Heart left ventricle (tissue), 16 donors: ENCODE measurements around the gene CARD10. TPM values are rescaled to one million over a fixed set of nuclear protein-coding genes. Genes with fewer than 3 reads are reported as not detected.

Source experiments
- ATAC-seq, 4 donors: fragments of 200-7000 bp; cut with Tn5 transposase; one replicate each; pipeline ENCODE4 v1.9.1; 2020 to 2022; ENCODE audit warnings: moderate library complexity in 4 of 4, mild to moderate bottlenecking in 3 of 4, moderate number of reproducible peaks in 1 of 4
- DNase-seq, 5 donors: peaks; one replicate each; pipeline ENCODE4 v3.0.0-alpha.2; 2020
- H3K27ac ChIP-seq, 12 donors: fragments of 200-600 bp; sonication (generic) in 4 of 12; one replicate each; pipeline versions ENCODE4 v1.5.0 to v1.8.0; 2016 to 2022; ENCODE audit warnings: mild to moderate bottlenecking in 2 of 12
- H3K27me3 ChIP-seq, 9 donors: fragments of 200-600 bp; sonication (generic) in 2 of 9; one replicate each; pipeline versions ENCODE4 v1.5.1 to v1.8.0; 2016 to 2022; ENCODE audit warnings: mild to moderate bottlenecking in 3 of 9
- H3K36me3 ChIP-seq, 9 donors: fragments of 200-600 bp; sonication (generic) in 2 of 9; one replicate each; pipeline versions ENCODE4 v1.5.0 to v1.8.0; 2018 to 2022; ENCODE audit warnings: mild to moderate bottlenecking in 2 of 9
- H3K4me1 ChIP-seq, 12 donors: fragments of 200-600 bp; sonication (generic) in 4 of 12; one replicate each; pipeline versions ENCODE4 v1.5.0 to v1.8.0; 2016 to 2022; ENCODE audit warnings: mild to moderate bottlenecking in 3 of 12
- H3K4me3 ChIP-seq, 12 donors: fragments of 200-600 bp; sonication (generic) in 4 of 12; one replicate each; pipeline versions ENCODE4 v1.5.0 to v1.8.0; 2017 to 2022; ENCODE audit warnings: mild to moderate bottlenecking in 9 of 12, moderate library complexity in 4 of 12
- H3K9me3 ChIP-seq, 12 donors: fragments of 200-600 bp; sonication (generic) in 4 of 12; one replicate each; pipeline versions ENCODE4 v1.5.0 to v1.8.0; 2016 to 2022; ENCODE audit warnings: mild to moderate bottlenecking in 1 of 12
- POLR2A ChIP-seq, 2 donors: fragments of 450-650 bp; IDR thresholded peaks; one replicate each; pipeline ENCODE4 v1.6.1; 2017; ENCODE audit warnings: antibody characterized with exemption in 2 of 2, mild to moderate bottlenecking in 2 of 2, moderate library complexity in 2 of 2
- WGBS, 4 donors: extraction: QIAGEN DNeasy Blood & Tissue Kit in 2 of 4; methylation state at CpG; one replicate each; pipeline versions ENCODE4 v1.1.5 to v1.1.7; 2013 to 2018; 5-methylcytosine and 5-hydroxymethylcytosine counted together
- intact Hi-C, 10 donors: fragments of 100-400 bp; cut with DNase I; formaldehyde crosslinking; loops; one replicate each; pipeline versions ENCODE4 v1.11.1 to v1.14.2; 2022
- polyA plus RNA-seq, 2 donors: library from polyadenylated mRNA; stranded (reverse); fragments of 200-250 nt; gene quantifications; one replicate each; pipeline ENCODE4 v1.2.3, GENCODE V29; 2013
- total RNA-seq, 9 donors: library from RNA; depleted of rRNA in 2 of 9; stranded (reverse); fragments of >200 nt in 2 of 9; fragmentation: NEBNext Ultra II Directional in 3 of 9; extraction: Animal tissue kit (Norgen Biotek cat#: 25700) in 3 of 9; gene quantifications; one replicate each; pipeline versions ENCODE4 v1.1.0 to v1.2.4, GENCODE V29; 2016 to 2023
- TF ChIP-seq, protein P1 (sequence below), 12 donors: fragments of 200-600 bp; sonication (generic) in 4 of 12; IDR thresholded peaks; one replicate each; pipeline versions ENCODE4 v1.5.0 to v1.8.0; 2018 to 2022; ENCODE audit warnings: antibody characterized with exemption in 12 of 12, mild to moderate bottlenecking in 5 of 12
- donor health status: ischemic (EF 13 %, LVEDD 7.1; RV severe dilation, severe dysfunction).
- donor health status: healthy with polysubstance abuse.
- donor health status: DM: no; HTN: yes; CAD: no.
- donor health status: DM: no; HTN: no; CAD: no.
- donor health status: ischemic (EF 25% LVEDD 6.9; RV normal size, moderate dysfunction).
- donor health status: ischemic (EF 25% LVEDD 5.7; RV mildly dilated, moderate dysfunction).
- donor health status: healthy.
- donor health status: DM: yes; HTN: yes; CAD: no.
- donor health status: ischemic (EF 35%, LVEDD 5.7; RV mildly dilated, moderate dysfunction).
- donor health status: nonischemic (EF 11% LVEDD 7.7; RV severe dilation, severe dysfunction).
- donor health status: DM: yes; HTN: yes; CAD: no.
- donor health status: PGD.
- donor health status: ischemic (EF 29% LVEDD 5.4; RV normal size, mild dysfunction).
- donor health status: nonischemic (EF 23%, LVEDD 6.1; RV moderate dilation, normal function).

The CARD10 gene
- total and polyA plus RNA-seq, 11 donors: 5.2 to 13.9 (median 8.1) TPM

DNA sequence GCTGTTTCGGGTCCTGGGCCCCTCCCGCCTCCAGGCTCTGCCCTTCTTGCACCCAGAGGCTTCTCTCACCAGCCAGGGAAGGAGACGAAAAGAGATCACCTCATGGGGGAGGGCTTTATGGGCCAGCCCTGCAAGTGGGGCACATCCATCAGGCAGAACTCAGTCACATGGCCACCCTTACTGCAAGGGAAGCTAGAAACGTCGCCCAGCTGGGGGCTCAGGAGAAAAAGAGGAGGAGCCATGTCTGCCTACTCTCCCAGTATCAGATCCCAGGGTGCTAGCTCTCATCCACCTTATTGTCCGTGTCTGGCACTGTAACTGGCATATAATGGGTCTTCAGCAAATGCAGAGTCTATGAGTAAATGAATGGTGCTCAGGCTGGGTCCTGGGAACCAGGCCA lies 57.3 kb downstream of the CARD10 start:
- intact Hi-C loops: no loop called here
- whole genome bisulfite sequencing, 4 donors: 43 to 54% (median 49%) methylated on average over 6 of the region's 6 CpGs
- H3K9me3 ChIP-seq: no peaks in the 10 kb centered on the region

DNA sequence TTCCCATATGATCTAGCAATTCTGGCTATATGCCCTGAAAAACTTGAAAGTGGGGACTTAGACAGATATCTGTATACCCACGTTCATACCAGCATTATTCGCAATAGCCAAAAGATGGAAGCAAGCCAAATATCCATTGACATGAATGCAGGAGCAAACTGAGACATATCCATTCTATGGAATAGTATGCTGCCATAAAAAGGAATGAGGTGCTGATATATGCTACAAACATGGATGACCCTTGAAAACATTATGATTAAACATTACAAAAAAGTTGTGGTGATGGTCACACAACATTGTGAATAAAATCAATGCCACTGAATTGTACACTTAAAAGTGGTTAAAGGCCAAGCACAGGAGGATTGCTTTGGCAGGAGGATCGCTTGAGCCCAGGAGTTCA lies 58.5 kb downstream of the CARD10 start:
- no peaks in the 10 kb centered on the region for H3K36me3 ChIP-seq
- DNase-seq: no peak
- TF ChIP-seq, protein P1, sequence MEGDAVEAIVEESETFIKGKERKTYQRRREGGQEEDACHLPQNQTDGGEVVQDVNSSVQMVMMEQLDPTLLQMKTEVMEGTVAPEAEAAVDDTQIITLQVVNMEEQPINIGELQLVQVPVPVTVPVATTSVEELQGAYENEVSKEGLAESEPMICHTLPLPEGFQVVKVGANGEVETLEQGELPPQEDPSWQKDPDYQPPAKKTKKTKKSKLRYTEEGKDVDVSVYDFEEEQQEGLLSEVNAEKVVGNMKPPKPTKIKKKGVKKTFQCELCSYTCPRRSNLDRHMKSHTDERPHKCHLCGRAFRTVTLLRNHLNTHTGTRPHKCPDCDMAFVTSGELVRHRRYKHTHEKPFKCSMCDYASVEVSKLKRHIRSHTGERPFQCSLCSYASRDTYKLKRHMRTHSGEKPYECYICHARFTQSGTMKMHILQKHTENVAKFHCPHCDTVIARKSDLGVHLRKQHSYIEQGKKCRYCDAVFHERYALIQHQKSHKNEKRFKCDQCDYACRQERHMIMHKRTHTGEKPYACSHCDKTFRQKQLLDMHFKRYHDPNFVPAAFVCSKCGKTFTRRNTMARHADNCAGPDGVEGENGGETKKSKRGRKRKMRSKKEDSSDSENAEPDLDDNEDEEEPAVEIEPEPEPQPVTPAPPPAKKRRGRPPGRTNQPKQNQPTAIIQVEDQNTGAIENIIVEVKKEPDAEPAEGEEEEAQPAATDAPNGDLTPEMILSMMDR (IDR thresholded peaks at IDR 0.05): no peak
- no peak for TF ChIP-seq POLR2A (IDR thresholded peaks at IDR 0.05)
- no peak overlapping the region for H3K27ac ChIP-seq
- WGBS, 4 donors: 84 to 86% (median 85%) methylated on average over 3 of the region's 3 CpGs
- no peak overlapping the region for H3K4me3 ChIP-seq
- no peak for ATAC-seq
- H3K9me3 ChIP-seq: no peaks in the 10 kb centered on the region
- H3K4me1 ChIP-seq: no peaks in the 10 kb centered on the region
- H3K27me3 ChIP-seq: peaks cover 0 to 48% (median 6%) of the 10 kb centered on the region in 9 donors
- intact Hi-C loops: no loop called here

More for the DNA sequence above, 57.3 kb downstream of the CARD10 start:
- H3K27ac ChIP-seq: no peak overlapping the region
- peaks cover 0 to 46% (median 2%) of the 10 kb centered on the region in 9 donors for H3K27me3 ChIP-seq
- H3K36me3 ChIP-seq: peaks cover 0 to 10% (median 0%) of the 10 kb centered on the region in 9 donors
- ATAC-seq (no peak), DNase-seq (no peak)
- no peak for TF ChIP-seq POLR2A (IDR thresholded peaks at IDR 0.05)
- no peaks in the 10 kb centered on the region for H3K4me1 ChIP-seq
- H3K4me3 ChIP-seq: no peak overlapping the region

DNA sequence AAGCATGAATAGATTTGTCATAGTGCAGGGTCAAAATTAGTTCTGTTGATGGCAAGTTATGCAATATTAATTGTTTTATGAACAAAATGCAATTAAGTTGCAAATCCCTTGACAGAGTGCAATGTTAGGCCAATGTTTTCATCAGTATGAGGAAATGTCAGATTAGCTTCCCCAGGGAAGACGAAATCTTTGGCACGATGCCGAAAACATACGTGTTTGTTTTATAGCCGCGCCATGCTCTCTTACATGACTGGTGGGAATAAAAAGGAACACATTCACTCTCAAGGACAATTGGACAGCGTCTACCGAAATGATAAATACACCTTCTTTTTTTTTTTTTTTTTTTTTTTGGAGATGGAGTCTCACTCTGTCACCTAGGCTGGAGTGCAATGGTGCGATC lies 60.0 kb downstream of the CARD10 start:
- WGBS, 4 donors: 63 to 74% (median 68%) methylated on average over 9 of the region's 9 CpGs
- DNase-seq: no peak
- Histone ChIP-seq H3K36me3 (no peaks in the 10 kb centered on the region), H3K4me3 (no peak overlapping the region), H3K27me3 (peaks cover 0 to 53% (median 9%) of the 10 kb centered on the region in 9 donors), H3K9me3 (no peaks in the 10 kb centered on the region), H3K4me1 (no peaks in the 10 kb centered on the region), H3K27ac (no peak overlapping the region)
- no peak for ATAC-seq
- TF ChIP-seq POLR2A (IDR thresholded peaks at IDR 0.05): no peak
- TF ChIP-seq, protein P1 (IDR thresholded peaks at IDR 0.05): no peak
- intact Hi-C loops: loop anchor here in 3 of 10 donors (5.0 kb wide), 2 partner anchors 142 to 192 kb away; no protein-coding TSS in a partner anchor

DNA sequence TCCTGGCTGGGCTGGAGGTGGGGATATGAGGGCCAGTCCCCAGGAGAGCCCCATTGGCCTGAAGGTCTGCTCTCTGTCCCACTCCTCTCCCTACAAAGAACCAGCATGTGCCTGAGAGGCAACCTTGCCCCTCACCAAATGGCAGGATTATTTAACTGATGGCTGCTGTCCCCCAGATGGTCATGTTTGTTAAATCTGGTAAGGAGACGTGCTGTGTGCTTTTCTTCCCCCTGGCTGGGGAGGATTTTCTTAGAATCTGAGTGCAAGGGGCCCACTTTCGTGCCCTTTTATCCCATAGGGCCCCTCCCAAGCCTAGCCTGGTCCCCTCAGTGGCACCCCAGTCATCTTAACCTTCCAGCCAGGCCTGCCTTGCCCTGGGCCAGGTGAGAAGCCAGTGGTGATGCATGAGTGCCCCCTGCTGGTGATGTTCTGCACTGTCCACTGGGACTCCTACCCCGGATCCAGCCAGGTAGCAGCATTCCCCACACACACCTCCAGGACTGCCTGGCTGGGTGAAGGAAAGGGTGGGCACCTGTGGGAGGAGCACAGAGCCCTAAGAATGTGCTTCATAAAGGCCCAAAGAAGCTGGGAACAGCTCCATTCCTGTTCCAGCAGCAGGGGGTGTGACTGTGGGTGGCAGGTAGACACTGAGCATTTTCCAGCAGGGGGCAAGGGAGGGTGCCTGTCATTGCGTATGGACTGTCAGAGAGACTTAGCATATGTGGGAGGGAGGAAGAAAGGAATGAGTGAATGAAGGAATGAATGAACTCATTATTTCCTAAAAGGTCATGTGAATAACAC lies 61.9 kb downstream of the CARD10 start:
- ATAC-seq (peak; percentile 51 to 88 (median 82)), DNase-seq (peak; percentile 56 to 79 (median 64))
- intact Hi-C loops: loop anchor here in 8 of 10 donors (1.0 to 5.0 kb wide), 6 partner anchors 140 to 192 kb away; no protein-coding TSS in a partner anchor
- H3K36me3 ChIP-seq: no peaks in the 10 kb centered on the region
- no peak for TF ChIP-seq POLR2A (IDR thresholded peaks at IDR 0.05)
- TF ChIP-seq, protein P1 (IDR thresholded peaks at IDR 0.05): peak; percentile 64 to 93 (median 80)
- H3K9me3 ChIP-seq: no peaks in the 10 kb centered on the region
- H3K27ac ChIP-seq: no peak overlapping the region
- no peaks in the 10 kb centered on the region for H3K4me1 ChIP-seq
- no peak overlapping the region for H3K4me3 ChIP-seq
- 38 to 62% (median 43%) methylated on average over 3 to 4 of the region's 4 CpGs for WGBS, 4 donors
- H3K27me3 ChIP-seq: peaks cover 0 to 58% (median 9%) of the 10 kb centered on the region in 9 donors
